HG03139 (cell line): ENCODE data around the gene MPV17L2.

ENCODE experiments used
- ATAC-seq: cut with Tn5 transposase; IDR thresholded peaks from one replicate; pipeline ENCODE4 v1.9.1; 2021; ENCODE audit not compliant: unreplicated experiment

Gene MPV17L2

GRCh38 chr19:18232540-18233223 lies 39.7 kb downstream of the MPV17L2 start:
- ATAC-seq = no peak

GRCh38 chr19:18233224-18233825 lies 40.3 kb downstream of the MPV17L2 start:
- no peak for ATAC-seq

- ATAC-seq = no peak
Observed at GRCh38 chr19:18234194-18234593, 41.2 kb downstream of the MPV17L2 start.

- ATAC-seq = no peak
Observed at GRCh38 chr19:18239303-18239702, 46.3 kb downstream of the MPV17L2 start.

- no peak for ATAC-seq
Observed at GRCh38 chr19:18245297-18245696, 52.3 kb downstream of the MPV17L2 start.
